Tibial nerve (tissue), 4 donors: ENCODE measurements around the gene PPP6R2. TPM values are rescaled to one million over a fixed set of nuclear protein-coding genes. Genes with fewer than 3 reads are reported as not detected.

Experiments used
- DNase-seq, 2 donors: peaks; one replicate each; pipeline ENCODE4 v3.0.0-alpha.2; 2019; ENCODE audit warnings: low spot score in 2 of 2
- H3K27ac ChIP-seq, 4 donors: fragments of 200-600 bp; sonication (generic) in 3 of 4; one replicate each; pipeline ENCODE4 v1.5.1; 2017 to 2019; ENCODE audit warnings: mild to moderate bottlenecking in 1 of 4
- H3K27me3 ChIP-seq, 2 donors: fragments of 200-600 bp; sonication (generic) in 1 of 2; one replicate each; pipeline versions ENCODE4 v1.5.1 to v1.6.0; 2017 to 2019
- H3K36me3 ChIP-seq, 3 donors: fragments of 200-600 bp; sonication (generic); one replicate each; pipeline ENCODE4 v1.5.1; 2018 to 2019
- H3K4me1 ChIP-seq, 4 donors: fragments of 200-600 bp; sonication (generic) in 3 of 4; one replicate each; pipeline ENCODE4 v1.5.1; 2017 to 2019
- H3K4me3 ChIP-seq, 4 donors: fragments of 200-600 bp; sonication (generic) in 3 of 4; one replicate each; pipeline ENCODE4 v1.5.1; 2017 to 2019; ENCODE audit warnings: mild to moderate bottlenecking in 1 of 4, moderate library complexity in 1 of 4
- H3K9me3 ChIP-seq, 4 donors: fragments of 200-600 bp; sonication (generic) in 3 of 4; one replicate each; pipeline ENCODE4 v1.5.1; 2017 to 2019
- CTCF ChIP-seq, 5 experiments: fragments of 200-600 bp in 3 of 5; fragments of 450-650 bp in 2 of 5; sonication (generic) in 3 of 5; IDR thresholded peaks; one replicate each; pipeline ENCODE4 v1.5.1; 2016 to 2019; ENCODE audit warnings: antibody characterized with exemption in 5 of 5, mild to moderate bottlenecking in 3 of 5, moderate library complexity in 2 of 5
- EP300 ChIP-seq, 2 donors: sonication (generic); formaldehyde crosslinking; IDR thresholded peaks; one replicate each; pipeline ENCODE4 v1.6.1; 2017; ENCODE audit warnings: antibody characterized with exemption in 2 of 2, mild to moderate bottlenecking in 1 of 2
- POLR2A ChIP-seq, 2 donors: fragments of 450-650 bp; IDR thresholded peaks; one replicate each; pipeline ENCODE4 v1.6.1; 2017; ENCODE audit warnings: antibody characterized with exemption in 2 of 2, mild to moderate bottlenecking in 2 of 2, moderate library complexity in 2 of 2
- WGBS, 2 donors: methylation state at CpG; one replicate each; pipeline ENCODE4 v1.1.5; 2018; 5-methylcytosine and 5-hydroxymethylcytosine counted together
- total RNA-seq, 4 donors: library from RNA; depleted of rRNA; stranded (reverse); fragments of >200 nt; gene quantifications; one replicate each; pipeline ENCODE4 v1.1.0, GENCODE V29; 2016

PPP6R2 gene
- total RNA-seq, 4 donors from 2014 or later: 55.9 to 112 (median 76.7) TPM

GRCh38 chr22:50310949-50311444 lies 32.1 kb upstream of the PPP6R2 start:
- Histone ChIP-seq H3K27me3 (no peaks in the 10 kb centered on the region), H3K4me1 (peaks cover 0 to 36% (median 27%) of the 10 kb centered on the region in 4 donors), H3K4me3 (no peak overlapping the region), H3K27ac (no peak overlapping the region), H3K36me3 (peaks cover 0 to 38% (median 0%) of the 10 kb centered on the region in 3 donors), H3K9me3 (no peaks in the 10 kb centered on the region)
- TF ChIP-seq CTCF (IDR thresholded peaks at IDR 0.05): no peak
- no peak for TF ChIP-seq POLR2A (IDR thresholded peaks at IDR 0.05)
- TF ChIP-seq EP300 (IDR thresholded peaks at IDR 0.05): no peak
- 84% methylated on average over 8 to 16 of the region's 16 CpGs for WGBS, 2 donors
- DNase-seq: no peak

GRCh38 chr22:50311606-50312351 lies 31.3 kb upstream of the PPP6R2 start:
- Histone ChIP-seq H3K27ac (no peak overlapping the region), H3K9me3 (no peaks in the 10 kb centered on the region), H3K4me3 (no peak overlapping the region), H3K27me3 (no peaks in the 10 kb centered on the region), H3K4me1 (peaks cover 0 to 32% (median 26%) of the 10 kb centered on the region in 4 donors), H3K36me3 (peaks cover 0 to 42% (median 0%) of the 10 kb centered on the region in 3 donors)
- TF ChIP-seq EP300 (IDR thresholded peaks at IDR 0.05) (no peak), POLR2A (IDR thresholded peaks at IDR 0.05) (no peak), CTCF (IDR thresholded peaks at IDR 0.05) (no peak)
- WGBS, 2 donors: 72 to 87% methylated on average over 15 to 22 of the region's 23 CpGs
- no peak for DNase-seq

GRCh38 chr22:50312371-50312770 lies 30.8 kb upstream of the PPP6R2 start:
- Histone ChIP-seq H3K27me3 (no peaks in the 10 kb centered on the region), H3K27ac (no peak overlapping the region), H3K36me3 (peaks cover 0 to 45% (median 0%) of the 10 kb centered on the region in 3 donors), H3K4me1 (peaks cover 0 to 32% (median 26%) of the 10 kb centered on the region in 4 donors), H3K4me3 (no peak overlapping the region), H3K9me3 (no peaks in the 10 kb centered on the region)
- no peak for TF ChIP-seq CTCF (IDR thresholded peaks at IDR 0.05)
- TF ChIP-seq POLR2A (IDR thresholded peaks at IDR 0.05): no peak
- TF ChIP-seq EP300 (IDR thresholded peaks at IDR 0.05): no peak
- no peak for DNase-seq
- WGBS, 2 donors: 90 to 94% methylated on average over 7 to 8 of the region's 12 CpGs

- TF ChIP-seq POLR2A (IDR thresholded peaks at IDR 0.05): no peak
- WGBS, 2 donors: 80 to 86% methylated on average over 4 to 7 of the region's 7 CpGs
- no peak overlapping the region for H3K27ac ChIP-seq
- no peaks in the 10 kb centered on the region for H3K27me3 ChIP-seq
- peaks cover 0 to 51% (median 0%) of the 10 kb centered on the region in 3 donors for H3K36me3 ChIP-seq
- H3K4me3 ChIP-seq: no peak overlapping the region
- H3K9me3 ChIP-seq: no peaks in the 10 kb centered on the region
- peaks cover 0 to 29% (median 22%) of the 10 kb centered on the region in 4 donors for H3K4me1 ChIP-seq
- no peak for DNase-seq
These were observed 30.1 kb upstream of the PPP6R2 start for GRCh38 chr22:50313021-50313420.

DNA sequence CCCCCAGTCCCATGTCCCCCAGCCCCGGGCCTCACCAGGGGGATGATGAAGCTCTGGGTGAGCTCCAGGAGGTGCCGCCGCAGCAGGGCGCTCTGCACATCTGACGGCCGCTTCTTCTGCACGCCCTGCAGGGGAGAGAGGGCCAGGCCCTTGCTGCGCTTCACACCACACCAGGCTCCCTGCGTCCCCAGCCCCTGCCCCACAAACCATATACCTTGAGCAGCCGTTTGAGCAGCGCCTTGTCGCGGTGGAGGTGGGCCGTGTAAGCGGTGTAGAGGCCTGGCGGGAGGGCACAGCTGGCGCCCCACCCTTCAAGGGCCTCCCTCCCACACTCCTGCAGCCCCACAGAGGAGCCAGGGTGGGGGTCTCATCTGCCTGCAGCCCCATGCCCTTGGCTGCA lies 29.5 kb upstream of the PPP6R2 start:
- Histone ChIP-seq H3K27ac (peak overlapping the region in 1 of 4 donors; percentile 78), H3K9me3 (no peaks in the 10 kb centered on the region), H3K4me3 (no peak overlapping the region), H3K27me3 (no peaks in the 10 kb centered on the region), H3K4me1 (peaks cover 0 to 24% (median 17%) of the 10 kb centered on the region in 4 donors), H3K36me3 (peaks cover 0 to 51% (median 0%) of the 10 kb centered on the region in 3 donors)
- TF ChIP-seq EP300 (IDR thresholded peaks at IDR 0.05): no peak
- no peak for TF ChIP-seq CTCF (IDR thresholded peaks at IDR 0.05)
- no peak for TF ChIP-seq POLR2A (IDR thresholded peaks at IDR 0.05)
- no peak for DNase-seq
- 89 to 90% methylated on average over 14 to 17 of the region's 17 CpGs for WGBS, 2 donors
